Loucy (cell line): Measurements from ENCODE around the gene GUCY1A2.
"Not testable (repeated sequence)": the region's sequence is repeated elsewhere in the genome, so short reads cannot be mapped to it uniquely, and the experiment has no call there.

ENCODE experiments used
- EZH2phosphoT487 ChIP-seq: fragments of 200-600 bp; IDR thresholded peaks from 2 replicates; pipeline ENCODE4 v1.6.1; 2018; ENCODE audit warnings: antibody characterized with exemption, mild to moderate bottlenecking, moderate library complexity, borderline replicate concordance
- TF ChIP-seq, protein P1 (sequence below): fragments of 200-600 bp; sonication (generic); conservative IDR thresholded peaks from 2 replicates; pipeline ENCODE4 v1.5.1; 2014; ENCODE audit warnings: mild to moderate bottlenecking, antibody characterized with exemption, low read length

- TF ChIP-seq EZH2phosphoT487, result not testable (repeated sequence)
- TF ChIP-seq, protein P1, sequence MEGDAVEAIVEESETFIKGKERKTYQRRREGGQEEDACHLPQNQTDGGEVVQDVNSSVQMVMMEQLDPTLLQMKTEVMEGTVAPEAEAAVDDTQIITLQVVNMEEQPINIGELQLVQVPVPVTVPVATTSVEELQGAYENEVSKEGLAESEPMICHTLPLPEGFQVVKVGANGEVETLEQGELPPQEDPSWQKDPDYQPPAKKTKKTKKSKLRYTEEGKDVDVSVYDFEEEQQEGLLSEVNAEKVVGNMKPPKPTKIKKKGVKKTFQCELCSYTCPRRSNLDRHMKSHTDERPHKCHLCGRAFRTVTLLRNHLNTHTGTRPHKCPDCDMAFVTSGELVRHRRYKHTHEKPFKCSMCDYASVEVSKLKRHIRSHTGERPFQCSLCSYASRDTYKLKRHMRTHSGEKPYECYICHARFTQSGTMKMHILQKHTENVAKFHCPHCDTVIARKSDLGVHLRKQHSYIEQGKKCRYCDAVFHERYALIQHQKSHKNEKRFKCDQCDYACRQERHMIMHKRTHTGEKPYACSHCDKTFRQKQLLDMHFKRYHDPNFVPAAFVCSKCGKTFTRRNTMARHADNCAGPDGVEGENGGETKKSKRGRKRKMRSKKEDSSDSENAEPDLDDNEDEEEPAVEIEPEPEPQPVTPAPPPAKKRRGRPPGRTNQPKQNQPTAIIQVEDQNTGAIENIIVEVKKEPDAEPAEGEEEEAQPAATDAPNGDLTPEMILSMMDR, result not testable (repeated sequence)
These were observed 32.6 kb upstream of the GUCY1A2 start for GRCh38 chr11:107050899-107051298.
